Measurements from ENCODE around the gene RTRAF. TPM values are rescaled to one million over a fixed set of nuclear protein-coding genes. Genes with fewer than 3 reads are reported as not detected.

RTRAF gene
- total and polyA plus RNA-seq, 2 experiments from 2014 or later, result 150 to 729 TPM

GRCh38 chr14:52021957-52022600, 32.7 kb downstream of the RTRAF start:
- Histone ChIP-seq H3K36me3 (ENCODE audit: insufficient read depth) (no peaks in the 10 kb centered on the region), H3K27ac (ENCODE audit: low read depth) (peak overlapping the region; percentile 52)
- no peak for ATAC-seq

More at GRCh38 chr14:52021957-52022600, 32.7 kb downstream of the RTRAF start:
- Histone ChIP-seq H3K79me2 (replicated peaks; ENCODE audit: insufficient read depth) (no peaks in the 10 kb centered on the region), H3K27me3 (ENCODE audit: insufficient read depth) (no peaks in the 10 kb centered on the region), H3K9me2 (ENCODE audit: insufficient read depth) (0 out of 2 replicates have a peak, but pooled peaks cover 8% of the 10 kb centered on the region), H3K4me1 (ENCODE audit: insufficient read depth) (peaks cover 17% of the 10 kb centered on the region), H4K20me1 (replicated peaks; ENCODE audit: insufficient read depth) (no peaks in the 10 kb centered on the region), H3K4me2 (0 out of 2 replicates have a peak overlapping the region, but pooled peaks have one; percentile 9), H3K4me3 (no peak overlapping the region), H3F3A (replicated peaks; ENCODE audit: low read depth) (no peaks in the 10 kb centered on the region), H2AFZ (peak overlapping the region; percentile 29; the same call in 1 of the 2 replicates)
- H3K9me3 Mint-ChIP-seq, result peaks cover 7% of the 10 kb centered on the region; the same call in 1 of the 3 replicates
- H3K27ac Mint-ChIP-seq, result peak overlapping the region; percentile 24; the same call in 1 of the 2 replicates
- H3K4me3 Mint-ChIP-seq, result no peak overlapping the region
- H3K27me3 Mint-ChIP-seq (ENCODE audit: insufficient read depth, low read depth, poor library complexity), result peaks cover 2% of the 10 kb centered on the region
- peaks cover 32% of the 10 kb centered on the region for H3K4me1 Mint-ChIP-seq
- H3K36me3 Mint-ChIP-seq (ENCODE audit: low read depth), result no peaks in the 10 kb centered on the region; the same call in 2 of the 3 replicates
- no peak for TF ChIP-seq CTCF (conservative IDR thresholded peaks at IDR 0.05; ENCODE audit: low read depth in 2 of 2)
- no peak for TF ChIP-seq ZNF462 (CRISPR knock-in tag; IDR thresholded peaks at IDR 0.05)
- no peak for TF ChIP-seq REST (IDR thresholded peaks at IDR 0.05; ENCODE audit: unreplicated experiment)
- no peak for TF ChIP-seq EZH2phosphoT487 (IDR thresholded peaks at IDR 0.05; ENCODE audit: unreplicated experiment)
- TF ChIP-seq ETS1 (IDR thresholded peaks at IDR 0.05), result no peak
- TF ChIP-seq NANOG (IDR thresholded peaks at IDR 0.05; ENCODE audit: borderline replicate concordance), result no peak
- TF ChIP-seq CREB1 (CRISPR knock-in tag; IDR thresholded peaks at IDR 0.05; ENCODE audit: low read depth), result no peak
- no peak for TF ChIP-seq POLR2AphosphoS5 (IDR thresholded peaks at IDR 0.05; ENCODE audit: low read depth)
- TF ChIP-seq ZNF114 (CRISPR knock-in tag; IDR thresholded peaks at IDR 0.05), result no peak
- no peak for TF ChIP-seq EZH2 (IDR thresholded peaks at IDR 0.05; ENCODE audit: low read depth, unreplicated experiment)
- no peak for TF ChIP-seq JUNB (IDR thresholded peaks at IDR 0.05; ENCODE audit: unreplicated experiment)
- TF ChIP-seq ZNF331 (CRISPR knock-in tag; IDR thresholded peaks at IDR 0.05; ENCODE audit: low read depth), result no peak
- TF ChIP-seq STAT1 (IDR thresholded peaks at IDR 0.05; ENCODE audit: unreplicated experiment), result no peak
- DNase-seq (ENCODE audit: low spot score), result no peak
